GM03348 (cell line): Measurements from ENCODE around the gene GRM7.

Experiments
- DNase-seq: peaks from one replicate; pipeline ENCODE4 v3.0.0; 2012; ENCODE audit warnings: low spot score

Gene GRM7

DNA sequence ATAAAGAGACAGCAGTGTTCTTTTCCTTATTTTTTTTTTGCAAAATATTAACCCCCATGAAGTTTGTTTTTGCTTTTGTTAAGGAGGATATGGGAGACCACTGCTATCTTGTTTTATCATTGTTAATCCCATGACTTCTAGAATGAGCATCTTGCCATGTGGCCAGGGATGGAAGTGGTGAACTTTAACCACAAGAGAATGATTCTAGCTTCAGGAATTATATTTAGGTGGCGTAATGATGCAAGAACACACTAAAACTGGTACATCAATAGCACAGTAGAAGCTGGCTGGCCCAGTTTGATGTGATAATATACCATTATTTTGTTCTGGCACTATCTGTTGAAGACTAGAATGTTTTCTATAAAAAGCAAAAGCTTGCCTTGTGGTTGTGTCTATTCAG, 720.9 kb downstream of the GRM7 start:
- DNase-seq: no peak

DNA sequence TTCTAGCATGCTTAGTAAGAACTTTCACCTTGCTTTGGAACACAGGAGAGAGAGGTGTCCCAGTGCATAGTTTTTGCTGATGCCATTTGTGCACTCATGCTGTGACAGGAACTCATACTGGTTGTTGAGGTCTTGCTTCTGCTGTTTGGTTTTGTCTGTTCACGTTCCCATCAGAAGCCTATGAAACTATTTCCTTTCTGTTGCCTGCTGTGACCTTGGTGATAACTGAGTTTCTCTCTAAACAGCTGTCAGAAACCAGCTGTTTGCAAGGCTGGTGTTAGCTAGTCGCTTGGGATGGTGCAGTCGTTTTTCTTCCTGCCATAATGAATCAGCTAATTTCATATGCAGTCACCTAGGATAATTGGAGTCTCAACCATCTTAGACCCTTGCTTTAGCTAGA, 724.1 kb downstream of the GRM7 start:
- no peak for DNase-seq

GRCh38 chr3:7588236-7588635, 727.3 kb downstream of the GRM7 start:
- no peak for DNase-seq

DNA sequence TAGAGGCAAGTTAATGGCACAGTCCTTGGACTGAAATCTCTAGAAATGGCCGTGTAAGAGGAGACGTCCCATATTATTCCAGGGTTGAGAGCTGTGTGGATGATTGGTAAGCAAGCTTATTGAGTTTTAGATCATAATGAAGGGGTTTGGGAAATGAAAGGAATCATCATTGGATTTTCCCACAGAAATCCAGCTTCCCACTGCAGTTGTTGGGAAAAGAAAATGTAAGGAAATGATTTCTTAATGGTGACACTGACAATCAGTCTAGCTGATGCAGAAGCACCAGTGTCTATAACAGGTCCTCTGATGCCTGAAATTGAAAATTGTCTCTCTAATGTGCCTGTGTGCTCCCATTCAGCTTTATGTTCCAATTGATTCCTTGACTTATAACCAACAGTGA, 728.6 kb downstream of the GRM7 start:
- no peak for DNase-seq

- no peak for DNase-seq
These were observed 741.4 kb downstream of the GRM7 start for GRCh38 chr3:7602297-7602696.

DNA sequence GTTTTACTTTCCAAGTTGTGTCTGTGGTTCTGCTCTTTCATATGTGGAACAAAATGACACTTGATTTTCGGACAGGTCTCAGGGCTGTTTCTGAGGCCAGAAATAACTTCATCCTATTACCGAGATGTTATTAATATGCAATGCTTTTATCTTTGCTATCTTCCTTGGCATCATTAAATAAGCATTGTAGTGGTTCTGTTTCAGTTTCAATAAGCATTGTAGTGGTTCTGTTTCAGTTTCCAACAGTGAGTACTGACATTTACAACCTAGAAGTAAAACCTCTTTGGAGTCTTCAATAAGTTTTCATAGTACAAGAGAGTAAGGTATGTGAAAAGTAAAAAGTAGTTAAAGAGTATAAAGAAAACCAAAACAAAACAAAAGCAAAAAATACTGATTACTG, 746.2 kb downstream of the GRM7 start:
- no peak for DNase-seq

GRCh38 chr3:7607676-7608075, 746.8 kb downstream of the GRM7 start:
- no peak for DNase-seq

GRCh38 chr3:7610634-7611033, 749.7 kb downstream of the GRM7 start:
- no peak for DNase-seq

- DNase-seq: no peak
These were observed 754.1 kb downstream of the GRM7 start for GRCh38 chr3:7615043-7615442.

DNA sequence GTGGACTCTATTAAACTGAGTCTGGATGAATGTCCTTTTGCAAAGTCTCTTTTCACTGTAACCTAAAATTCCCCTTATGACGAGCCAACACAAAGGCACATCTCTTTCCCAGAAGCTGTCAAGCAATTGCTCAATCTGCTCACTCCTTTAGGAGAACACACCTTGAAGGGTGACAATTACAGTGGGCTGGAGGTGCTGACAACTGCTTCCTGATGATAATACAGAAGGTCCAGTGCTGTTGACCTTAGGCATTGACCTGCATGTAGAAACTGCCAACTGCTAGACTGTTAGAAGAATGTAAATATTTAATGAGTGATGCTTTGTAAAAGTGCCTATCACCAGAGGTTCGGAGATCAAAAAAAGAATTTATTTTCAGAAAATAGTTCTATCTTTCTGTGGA, 757.7 kb downstream of the GRM7 start:
- no peak for DNase-seq

- DNase-seq: no peak
These were observed 759.5 kb downstream of the GRM7 start for GRCh38 chr3:7620401-7620800.

GRCh38 chr3:7621046-7621630, 760.2 kb downstream of the GRM7 start:
- no peak for DNase-seq

GRCh38 chr3:7621651-7622050, 760.7 kb downstream of the GRM7 start:
- DNase-seq: no peak

DNA sequence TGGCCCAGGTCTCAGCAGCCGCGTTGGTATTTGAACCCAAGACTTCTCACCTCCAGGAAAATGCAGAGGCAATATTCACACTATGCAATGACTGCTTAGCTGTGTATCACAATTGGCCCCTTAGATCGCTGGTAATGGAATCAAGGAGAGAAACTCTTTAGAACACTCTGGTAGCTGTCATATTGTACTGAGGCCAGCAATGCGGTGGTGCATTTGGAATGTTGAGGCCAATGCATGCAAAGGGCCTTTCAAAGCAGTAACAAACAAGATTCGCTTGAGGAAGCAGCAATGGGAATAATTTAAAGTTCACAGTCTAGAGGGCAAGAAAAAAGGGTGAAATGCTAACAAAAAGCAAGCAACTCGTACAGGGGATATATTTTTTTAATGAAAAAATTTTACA, 764.1 kb downstream of the GRM7 start:
- DNase-seq: no peak

- no peak for DNase-seq
These were observed 769.5 kb downstream of the GRM7 start for GRCh38 chr3:7630351-7630911.

- DNase-seq: no peak
These were observed 770.0 kb downstream of the GRM7 start for GRCh38 chr3:7630925-7631324.

- no peak for DNase-seq
These were observed 771.4 kb downstream of the GRM7 start for GRCh38 chr3:7632305-7632704.

- DNase-seq: no peak
These were observed 776.8 kb downstream of the GRM7 start for GRCh38 chr3:7637694-7638093.

DNA sequence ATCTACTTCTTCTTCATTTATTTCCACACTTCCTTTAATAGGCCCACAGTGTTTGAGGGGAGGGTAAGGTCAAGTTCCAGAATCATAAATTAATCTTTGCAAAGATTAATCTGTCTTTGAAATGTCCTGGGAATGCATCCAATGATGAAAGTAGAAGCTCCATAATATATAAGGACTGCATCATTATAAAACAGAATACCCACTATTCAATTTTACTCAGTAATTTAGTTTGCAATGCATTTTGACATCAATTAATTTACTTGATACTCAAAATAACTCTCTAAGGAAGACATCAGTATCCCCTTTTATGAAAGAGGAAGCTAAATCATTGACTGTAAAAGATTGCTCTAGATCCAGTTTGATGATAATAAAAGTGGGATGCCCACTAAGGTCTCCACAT, 777.2 kb downstream of the GRM7 start:
- no peak for DNase-seq

- no peak for DNase-seq
These were observed 779.9 kb downstream of the GRM7 start for GRCh38 chr3:7640787-7641186.

- no peak for DNase-seq
These were observed 785.9 kb downstream of the GRM7 start for GRCh38 chr3:7646851-7647250.

GRCh38 chr3:7650466-7650865, 789.6 kb downstream of the GRM7 start:
- DNase-seq: no peak

GRCh38 chr3:7651274-7651673, 790.4 kb downstream of the GRM7 start:
- DNase-seq: no peak
